HEK293T (cell line): ENCODE measurements around the gene ARHGEF38.

Source experiments
- ARNT ChIP-seq: fragments of 450-650 bp; IDR thresholded peaks from 2 replicates; pipeline ENCODE4 v1.6.1; 2017; ENCODE audit warnings: mild to moderate bottlenecking
- HDGF ChIP-seq: fragments of 450-650 bp; IDR thresholded peaks from 2 replicates; pipeline ENCODE4 v1.6.1; 2017; ENCODE audit warnings: antibody characterized with exemption, borderline replicate concordance
- L3MBTL2 ChIP-seq: fragments of 450-650 bp; conservative IDR thresholded peaks from 2 replicates; pipeline ENCODE4 v1.6.1; 2016; ENCODE audit warnings: mild to moderate bottlenecking
- SP1 ChIP-seq: fragments of 450-650 bp; IDR thresholded peaks from 2 replicates; pipeline ENCODE4 v1.6.1; 2017
- SUZ12 ChIP-seq: fragments of 450-650 bp; IDR thresholded peaks from 2 replicates; pipeline ENCODE4 v1.6.1; 2016; ENCODE audit warnings: mild to moderate bottlenecking
- TF ChIP-seq, protein P1 (sequence below): fragments of 450-650 bp; IDR thresholded peaks from 2 replicates; pipeline ENCODE4 v1.6.1; 2016

DNA sequence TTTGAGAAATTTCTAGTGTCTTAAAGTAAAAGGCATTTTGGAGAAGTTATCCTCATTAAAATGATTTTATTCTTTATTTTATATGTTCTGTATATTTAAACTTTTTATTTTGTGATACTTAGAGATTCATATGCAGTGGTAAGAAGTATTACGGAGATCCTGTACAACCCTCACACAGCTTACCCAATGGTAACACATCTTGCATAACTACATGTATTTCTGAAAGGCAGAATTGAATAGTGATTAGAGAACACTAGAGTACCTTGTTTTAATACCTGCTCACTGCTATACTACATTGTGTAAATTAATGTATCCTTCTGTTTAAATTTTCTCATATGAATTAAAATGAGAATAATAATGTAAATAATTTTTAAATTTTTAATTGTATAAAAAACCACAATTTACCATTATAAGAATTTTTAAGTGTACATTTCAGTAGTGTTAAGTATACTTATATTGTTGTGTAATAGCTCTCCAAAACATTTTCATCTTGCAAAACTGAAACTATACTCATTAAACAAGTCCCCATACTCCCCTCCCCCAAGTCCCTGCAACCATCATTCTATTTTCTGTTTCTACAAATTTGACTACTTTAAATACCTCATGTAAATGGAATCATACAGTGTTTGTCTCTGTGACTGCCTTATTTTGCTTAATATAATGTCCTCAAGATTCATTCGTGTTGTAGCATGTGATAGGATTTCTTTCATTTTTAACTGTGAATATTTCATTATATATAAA is 110.7 kb downstream of the ARHGEF38 start:
- no peak for TF ChIP-seq HDGF
- no peak for TF ChIP-seq ARNT
- TF ChIP-seq SP1 = no peak
- TF ChIP-seq, protein P1, sequence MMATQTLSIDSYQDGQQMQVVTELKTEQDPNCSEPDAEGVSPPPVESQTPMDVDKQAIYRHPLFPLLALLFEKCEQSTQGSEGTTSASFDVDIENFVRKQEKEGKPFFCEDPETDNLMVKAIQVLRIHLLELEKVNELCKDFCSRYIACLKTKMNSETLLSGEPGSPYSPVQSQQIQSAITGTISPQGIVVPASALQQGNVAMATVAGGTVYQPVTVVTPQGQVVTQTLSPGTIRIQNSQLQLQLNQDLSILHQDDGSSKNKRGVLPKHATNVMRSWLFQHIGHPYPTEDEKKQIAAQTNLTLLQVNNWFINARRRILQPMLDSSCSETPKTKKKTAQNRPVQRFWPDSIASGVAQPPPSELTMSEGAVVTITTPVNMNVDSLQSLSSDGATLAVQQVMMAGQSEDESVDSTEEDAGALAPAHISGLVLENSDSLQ = no peak
- TF ChIP-seq L3MBTL2 = no peak
- no peak for TF ChIP-seq SUZ12
